OCI-LY1 (cell line): Measurements from ENCODE around the gene PCDHGA5.

Experiments
- H2AFZ ChIP-seq: fragments of 200-600 bp; sonication (generic), shearing (Covaris generic); 2 replicates; pipeline ENCODE4 v1.6.0; 2014; ENCODE audit warnings: antibody characterized with exemption, mild to moderate bottlenecking, low read length
- H3F3A ChIP-seq: fragments of 200-600 bp; sonication (generic), shearing (Covaris generic); 2 replicates; pipeline ENCODE4 v1.6.0; 2014; ENCODE audit warnings: mild to moderate bottlenecking, antibody characterized with exemption, low read length, moderate library complexity; ENCODE audit not compliant: insufficient read depth
- H3K27ac ChIP-seq: fragments of 200-600 bp; sonication (generic); 2 replicates; pipeline ENCODE4 v1.5.1; 2014; ENCODE audit warnings: low read length, mixed run types, mild to moderate bottlenecking, low read depth; ENCODE audit not compliant: poor library complexity, severe bottlenecking
- H3K27me3 ChIP-seq: fragments of 200-600 bp; sonication (generic); 2 replicates; pipeline ENCODE4 v1.6.0; 2014; ENCODE audit warnings: antibody characterized with exemption, mild to moderate bottlenecking, low read length, moderate library complexity; ENCODE audit not compliant: insufficient read depth
- H3K36me3 ChIP-seq: fragments of 200-600 bp; sonication (generic); 2 replicates; pipeline ENCODE4 v1.6.1; 2014; ENCODE audit warnings: mild to moderate bottlenecking, antibody characterized with exemption, low read length, moderate library complexity, mixed read lengths; ENCODE audit not compliant: insufficient read depth
- H3K4me1 ChIP-seq: fragments of 200-600 bp; sonication (generic); 2 replicates; pipeline ENCODE4 v1.5.1; 2014; ENCODE audit warnings: mild to moderate bottlenecking, low read length, moderate library complexity; ENCODE audit not compliant: insufficient read depth, severe bottlenecking
- H3K4me2 ChIP-seq: fragments of 200-600 bp; sonication (generic), shearing (Covaris generic); 2 replicates; pipeline ENCODE4 v1.6.1; 2014; ENCODE audit warnings: low read length
- H3K4me3 ChIP-seq: fragments of 200-600 bp; sonication (generic); 2 replicates; pipeline ENCODE4 v1.5.1; 2014; ENCODE audit warnings: low read length, low read depth, mild to moderate bottlenecking, mixed read lengths; ENCODE audit not compliant: poor library complexity, severe bottlenecking
- H3K79me2 ChIP-seq: fragments of 200-600 bp; shearing (Covaris generic); 2 replicates; pipeline ENCODE4 v1.6.1; 2016; ENCODE audit warnings: mixed run types, low read length, mixed read lengths; ENCODE audit not compliant: insufficient read depth
- H3K9ac ChIP-seq: fragments of 200-600 bp; sonication (generic), shearing (Covaris generic); 2 replicates; pipeline ENCODE4 v1.6.1; 2014; ENCODE audit warnings: mild to moderate bottlenecking, low read length, mixed read lengths
- H3K9me2 ChIP-seq: fragments of 200-600 bp; sonication (generic), shearing (Covaris generic); 2 replicates; pipeline ENCODE4 v1.6.1; 2014; ENCODE audit warnings: low read depth, mild to moderate bottlenecking, low read length, mixed read lengths
- H3K9me3 ChIP-seq: fragments of 200-600 bp; shearing (Covaris generic); 2 replicates; pipeline ENCODE4 v1.6.1; 2014; ENCODE audit warnings: low read length, mixed read lengths
- H4K20me1 ChIP-seq: fragments of 200-600 bp; sonication (generic), shearing (Covaris generic); 2 replicates; pipeline ENCODE4 v1.6.0; 2016; ENCODE audit warnings: mild to moderate bottlenecking, low read length; ENCODE audit not compliant: insufficient read depth
- CTCF ChIP-seq: fragments of 200-600 bp; sonication (generic), shearing (Covaris generic); IDR thresholded peaks from 2 replicates; pipeline ENCODE4 v1.5.1; 2017; ENCODE audit warnings: mild to moderate bottlenecking, antibody characterized with exemption, low read length, moderate library complexity, mixed read lengths
- EZH2 ChIP-seq: fragments of 200-600 bp; sonication (generic), shearing (Covaris generic); IDR thresholded peaks from 2 replicates; pipeline ENCODE4 v1.8.0; 2017; ENCODE audit warnings: borderline replicate concordance, mixed run types, mild to moderate bottlenecking, antibody characterized with exemption, low read length, moderate library complexity, mixed read lengths

Gene PCDHGA5

DNA sequence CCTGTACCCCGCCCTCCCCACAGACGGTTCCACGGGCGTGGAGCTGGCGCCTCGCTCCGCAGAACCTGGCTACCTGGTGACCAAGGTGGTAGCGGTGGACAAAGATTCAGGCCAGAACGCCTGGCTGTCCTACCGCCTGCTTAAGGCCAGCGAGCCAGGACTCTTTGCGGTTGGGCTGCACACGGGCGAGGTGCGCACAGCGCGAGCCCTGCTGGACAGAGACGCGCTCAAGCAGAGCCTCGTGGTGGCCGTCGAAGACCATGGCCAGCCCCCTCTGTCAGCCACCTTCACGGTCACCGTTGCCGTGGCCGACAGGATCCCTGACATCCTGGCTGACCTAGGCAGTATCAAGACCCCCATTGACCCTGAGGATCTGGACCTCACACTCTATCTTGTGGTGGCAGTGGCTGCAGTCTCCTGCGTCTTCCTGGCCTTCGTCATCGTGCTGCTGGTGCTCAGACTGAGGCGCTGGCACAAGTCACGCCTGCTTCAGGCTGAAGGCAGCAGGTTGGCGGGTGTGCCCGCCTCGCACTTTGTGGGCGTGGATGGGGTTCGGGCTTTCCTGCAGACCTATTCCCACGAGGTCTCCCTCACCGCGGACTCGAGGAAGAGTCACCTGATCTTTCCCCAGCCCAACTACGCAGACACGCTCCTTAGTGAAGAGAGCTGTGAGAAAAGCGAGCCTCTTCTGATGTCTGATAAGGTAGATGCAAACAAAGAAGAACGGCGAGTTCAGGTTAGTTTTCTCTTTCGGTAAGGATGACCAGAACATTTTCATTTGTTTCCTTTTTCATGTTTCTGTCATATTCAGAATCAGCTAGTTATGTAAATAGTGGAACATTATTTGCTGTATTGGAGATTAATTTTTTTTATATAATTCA, 2.3 kb downstream of the PCDHGA5 start:
- Histone ChIP-seq H4K20me1 (no peaks in the 10 kb centered on the region), H3K27ac (no peak overlapping the region), H3K4me1 (no peaks in the 10 kb centered on the region), H3K79me2 (no peaks in the 10 kb centered on the region), H3K4me2 (no peak overlapping the region), H3K4me3 (no peak overlapping the region), H3F3A (no peaks in the 10 kb centered on the region), H3K27me3 (no peaks in the 10 kb centered on the region), H2AFZ (no peak overlapping the region), H3K9me2 (no peaks in the 10 kb centered on the region), H3K36me3 (no peaks in the 10 kb centered on the region), H3K9me3 (peaks cover 32% of the 10 kb centered on the region), H3K9ac (no peak overlapping the region)
- TF ChIP-seq CTCF, result no peak
- TF ChIP-seq EZH2, result no peak

GRCh38 chr5:141369994-141370848, 6.3 kb downstream of the PCDHGA5 start, which contains the start of gene PCDHGB3:
PCDHGB3 (plus strand) TSS chr5:141370242; CDS start chr5:141370395, 153 bp downstream.
- Histone ChIP-seq H3K27me3 (no peaks in the 10 kb centered on the region), H3K9me2 (no peaks in the 10 kb centered on the region), H3F3A (no peaks in the 10 kb centered on the region), H3K9ac (no peak within 1 kb of the TSS), H4K20me1 (no peaks in the 10 kb centered on the region), H3K4me1 (no peaks in the 10 kb centered on the region), H3K36me3 (no peaks in the 10 kb centered on the region), H3K79me2 (no peaks in the 10 kb centered on the region), H3K4me3 (no peak within 1 kb of the TSS), H3K27ac (no peak within 1 kb of the TSS), H3K9me3 (peaks cover 27% of the 10 kb centered on the region), H3K4me2 (no peak within 1 kb of the TSS), H2AFZ (no peak within 1 kb of the TSS)
- no peak for TF ChIP-seq EZH2
- TF ChIP-seq CTCF, result 0 out of 2 replicates have a peak, but pooled peaks have one; percentile 13

DNA sequence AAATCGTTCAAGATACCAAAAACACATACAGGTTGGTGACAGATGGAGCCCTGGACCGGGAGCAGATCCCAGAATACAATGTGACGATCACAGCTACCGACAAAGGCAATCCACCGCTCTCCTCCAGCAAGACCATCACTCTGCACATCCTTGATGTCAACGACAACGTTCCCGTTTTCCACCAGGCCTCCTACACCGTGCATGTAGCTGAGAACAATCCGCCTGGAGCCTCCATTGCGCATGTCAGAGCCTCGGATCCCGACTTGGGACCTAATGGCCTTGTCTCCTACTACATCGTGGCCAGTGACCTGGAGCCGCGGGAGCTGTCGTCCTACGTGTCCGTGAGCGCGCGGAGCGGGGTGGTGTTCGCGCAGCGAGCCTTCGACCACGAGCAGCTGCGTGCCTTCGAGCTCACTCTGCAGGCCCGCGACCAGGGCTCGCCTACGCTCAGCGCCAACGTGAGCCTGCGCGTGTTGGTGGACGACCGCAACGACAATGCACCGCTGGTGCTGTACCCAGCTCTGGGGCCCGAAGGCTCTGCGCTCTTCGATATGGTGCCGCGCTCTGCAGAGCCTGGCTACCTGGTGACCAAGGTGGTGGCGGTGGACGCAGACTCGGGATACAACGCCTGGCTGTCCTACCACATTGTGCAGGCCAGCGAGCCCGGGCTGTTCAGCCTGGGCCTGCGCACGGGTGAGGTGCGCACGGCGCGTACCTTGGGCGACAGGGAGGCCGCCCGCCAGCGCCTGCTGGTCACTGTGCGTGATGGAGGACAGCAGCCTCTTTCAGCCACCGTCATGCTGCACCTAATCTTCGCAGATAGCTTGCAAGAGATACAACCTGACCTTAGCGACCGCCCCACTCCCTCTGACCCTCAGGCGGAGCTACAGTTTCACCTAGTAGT, 7.9 kb downstream of the PCDHGA5 start:
- TF ChIP-seq EZH2 (no peak), CTCF (no peak)
- H3K4me1 ChIP-seq, result no peaks in the 10 kb centered on the region
- H3K9me2 ChIP-seq, result no peaks in the 10 kb centered on the region
- no peaks in the 10 kb centered on the region for H3K27me3 ChIP-seq
- H3K36me3 ChIP-seq, result no peaks in the 10 kb centered on the region
- H3K27ac ChIP-seq, result no peak overlapping the region
- H3K4me3 ChIP-seq, result no peak overlapping the region
- H3K9me3 ChIP-seq, result peaks cover 23% of the 10 kb centered on the region
- no peaks in the 10 kb centered on the region for H4K20me1 ChIP-seq
- no peak overlapping the region for H2AFZ ChIP-seq
- no peak overlapping the region for H3K9ac ChIP-seq
- H3K79me2 ChIP-seq, result no peaks in the 10 kb centered on the region
- no peak overlapping the region for H3K4me2 ChIP-seq
- no peaks in the 10 kb centered on the region for H3F3A ChIP-seq
